ENCODE measurements around the gene NABP2. TPM values are rescaled to one million over a fixed set of nuclear protein-coding genes. Genes with fewer than 3 reads are reported as not detected.
"Not testable (repeated sequence)": the region's sequence is repeated elsewhere in the genome, so short reads cannot be mapped to it uniquely, and the experiment has no call there.

The NABP2 gene
- total RNA-seq, 4 donors from 2014 or later, result 29.6 to 75.0 (median 42.8) TPM

DNA sequence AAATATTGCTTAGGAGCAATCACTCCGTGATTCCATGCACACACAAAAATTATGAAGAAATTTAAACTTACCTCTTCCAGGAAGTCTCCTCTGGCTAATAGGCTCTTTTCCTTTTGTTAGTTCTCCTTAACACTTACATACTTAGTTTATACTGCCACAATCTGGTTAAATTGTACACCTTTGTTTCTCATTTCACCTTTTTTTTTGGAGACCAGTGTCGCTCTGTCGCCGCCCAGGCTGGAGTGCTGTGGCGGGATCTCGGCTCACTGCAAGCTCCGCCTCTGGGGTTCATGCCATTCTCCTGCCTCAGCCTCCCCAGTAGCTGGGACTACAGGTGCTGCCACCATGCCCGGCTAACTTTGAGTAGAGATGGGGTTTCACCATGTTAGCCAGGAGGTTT is 36.2 kb downstream of the NABP2 start:
- peak in 1 of 2 donors; percentile 33 for DNase-seq
- intact Hi-C loops (cut with DNase I; ENCODE audit: low total_unique reads), result loop anchor here (10.0 kb wide), 2 partner anchors 374 to 546 kb away; partner anchors contain the start of genes BAZ2A and BLOC1S1
- Histone ChIP-seq H3K4me3 (no peak overlapping the region), H3K27ac (peak overlapping the region; percentile 74 to 97 (median 83)), H3K27me3 (no peaks in the 10 kb centered on the region), H3K36me3 (peaks cover 0 to 10% of the 10 kb centered on the region in 2 donors), H3K9me3 (no peaks in the 10 kb centered on the region), H3K4me1 (peaks cover 33 to 47% of the 10 kb centered on the region in 2 donors)
- in situ Hi-C loops (cut with MboI; ENCODE audit: low sequenced_read_pairs in 4 of 4), result no loop called here
- ATAC-seq, result no peak
- TF ChIP-seq, protein P1, sequence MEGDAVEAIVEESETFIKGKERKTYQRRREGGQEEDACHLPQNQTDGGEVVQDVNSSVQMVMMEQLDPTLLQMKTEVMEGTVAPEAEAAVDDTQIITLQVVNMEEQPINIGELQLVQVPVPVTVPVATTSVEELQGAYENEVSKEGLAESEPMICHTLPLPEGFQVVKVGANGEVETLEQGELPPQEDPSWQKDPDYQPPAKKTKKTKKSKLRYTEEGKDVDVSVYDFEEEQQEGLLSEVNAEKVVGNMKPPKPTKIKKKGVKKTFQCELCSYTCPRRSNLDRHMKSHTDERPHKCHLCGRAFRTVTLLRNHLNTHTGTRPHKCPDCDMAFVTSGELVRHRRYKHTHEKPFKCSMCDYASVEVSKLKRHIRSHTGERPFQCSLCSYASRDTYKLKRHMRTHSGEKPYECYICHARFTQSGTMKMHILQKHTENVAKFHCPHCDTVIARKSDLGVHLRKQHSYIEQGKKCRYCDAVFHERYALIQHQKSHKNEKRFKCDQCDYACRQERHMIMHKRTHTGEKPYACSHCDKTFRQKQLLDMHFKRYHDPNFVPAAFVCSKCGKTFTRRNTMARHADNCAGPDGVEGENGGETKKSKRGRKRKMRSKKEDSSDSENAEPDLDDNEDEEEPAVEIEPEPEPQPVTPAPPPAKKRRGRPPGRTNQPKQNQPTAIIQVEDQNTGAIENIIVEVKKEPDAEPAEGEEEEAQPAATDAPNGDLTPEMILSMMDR (IDR thresholded peaks at IDR 0.05 in 4 of 5, conservative IDR thresholded peaks at IDR 0.05 in 1 of 5), result no peak
- no peak for TF ChIP-seq POLR2A (IDR thresholded peaks at IDR 0.05)

- peaks cover 0 to 5% of the 10 kb centered on the region in 2 donors for H3K36me3 ChIP-seq
- intact Hi-C loops (cut with DNase I; ENCODE audit: low total_unique reads), result loop anchor here (10.0 kb wide), 2 partner anchors 374 to 546 kb away; partner anchors contain the start of genes BAZ2A and BLOC1S1
Observed at GRCh38 chr12:56260921-56261320, 36.8 kb downstream of the NABP2 start.

DNA sequence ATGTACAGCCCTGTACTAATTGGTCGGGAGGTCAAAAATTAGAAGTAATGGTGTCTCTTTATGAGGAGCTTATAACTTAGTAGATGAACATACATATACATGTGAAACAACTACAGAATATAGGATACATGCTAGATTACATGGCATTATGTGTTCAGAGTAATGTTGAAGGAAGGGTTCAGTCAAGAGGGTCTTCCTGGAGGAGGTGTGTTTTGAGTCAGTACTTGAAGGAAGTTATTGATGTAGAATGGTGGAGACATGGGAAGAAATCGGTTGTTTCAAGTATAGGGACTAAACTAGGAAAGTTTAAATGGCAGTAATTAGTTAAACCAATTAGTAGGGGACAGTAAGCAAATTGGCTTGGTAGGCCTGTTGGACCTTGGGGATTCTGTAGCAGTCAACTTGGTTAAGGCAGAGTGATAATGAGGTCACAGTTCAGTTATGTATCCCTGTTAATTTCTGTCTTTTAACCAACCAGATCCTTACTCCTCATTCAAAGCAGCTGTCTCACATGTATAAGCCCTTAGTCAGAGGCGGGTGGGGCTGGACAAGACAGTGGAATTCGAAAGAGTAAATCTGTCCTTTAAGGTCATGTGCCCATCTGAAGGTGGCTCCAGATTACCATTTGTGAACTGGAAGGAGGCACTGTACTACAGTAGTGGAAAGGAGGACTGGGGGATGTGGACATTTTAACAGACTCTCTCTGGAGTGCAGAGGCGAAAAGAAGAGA is 37.5 kb downstream of the NABP2 start:
- DNase-seq (peak in 1 of 2 donors; percentile 81), ATAC-seq (peak; percentile 24 to 54)
- Histone ChIP-seq H3K27ac (peak overlapping the region; percentile 74 to 97 (median 83)), H3K4me1 (peaks cover 30 to 38% of the 10 kb centered on the region in 2 donors), H3K4me3 (no peak overlapping the region), H3K27me3 (no peaks in the 10 kb centered on the region), H3K36me3 (no peaks in the 10 kb centered on the region), H3K9me3 (no peaks in the 10 kb centered on the region)
- in situ Hi-C loops (cut with MboI; ENCODE audit: low sequenced_read_pairs in 4 of 4) (no loop called here), intact Hi-C loops (cut with DNase I; ENCODE audit: low total_unique reads) (loop anchor here (10.0 kb wide), 2 partner anchors 373 to 547 kb away; partner anchors contain the start of genes BAZ2A and BLOC1S1)
- TF ChIP-seq, protein P1 (IDR thresholded peaks at IDR 0.05 in 4 of 5, conservative IDR thresholded peaks at IDR 0.05 in 1 of 5), result no peak
- TF ChIP-seq POLR2A (IDR thresholded peaks at IDR 0.05), result no peak

More at GRCh38 chr12:56260921-56261320, 36.8 kb downstream of the NABP2 start:
- TF ChIP-seq, protein P1 (IDR thresholded peaks at IDR 0.05 in 4 of 5, conservative IDR thresholded peaks at IDR 0.05 in 1 of 5), result no peak
- TF ChIP-seq POLR2A (IDR thresholded peaks at IDR 0.05), result no peak
- peak overlapping the region; percentile 74 to 97 (median 83) for H3K27ac ChIP-seq
- in situ Hi-C loops (cut with MboI; ENCODE audit: low sequenced_read_pairs in 4 of 4), result no loop called here
- H3K4me3 ChIP-seq, result no peak overlapping the region
- ATAC-seq, result peak in 1 of 2 donors; percentile 26
- H3K4me1 ChIP-seq, result peaks cover 31 to 41% of the 10 kb centered on the region in 2 donors
- peak in 1 of 2 donors; percentile 77 for DNase-seq
- H3K9me3 ChIP-seq, result no peaks in the 10 kb centered on the region
- H3K27me3 ChIP-seq, result no peaks in the 10 kb centered on the region

DNA sequence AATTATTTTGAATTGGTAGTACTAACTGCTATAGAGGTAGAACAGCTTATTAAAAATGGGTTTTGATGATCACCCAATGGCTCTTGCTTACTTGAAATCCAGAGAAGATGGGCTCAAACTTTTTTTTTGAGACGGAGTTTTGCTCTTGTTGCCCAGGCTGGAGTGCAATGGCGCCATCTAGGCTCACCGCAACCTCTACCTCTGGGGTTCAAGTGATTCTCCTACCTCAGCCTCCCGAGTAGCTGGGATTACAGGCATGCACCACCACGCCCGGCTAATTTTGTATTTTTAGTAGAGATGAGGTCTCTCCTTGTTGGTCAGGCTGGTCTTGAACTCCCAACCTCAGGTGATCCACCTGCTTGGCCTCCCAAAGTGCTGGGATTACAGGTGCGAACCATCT is 38.8 kb downstream of the NABP2 start:
- H3K9me3 ChIP-seq; in situ Hi-C loops (cut with MboI; ENCODE audit: low sequenced_read_pairs in 4 of 4); ATAC-seq; DNase-seq; H3K27me3 ChIP-seq; H3K4me3 ChIP-seq; H3K36me3 ChIP-seq: not testable (repeated sequence)
- peaks cover 27 to 37% of the 10 kb centered on the region in 2 donors for H3K4me1 ChIP-seq
- intact Hi-C loops (cut with DNase I; ENCODE audit: low total_unique reads), result loop anchor here (10.0 kb wide), 2 partner anchors 372 to 548 kb away; partner anchors contain the start of genes BAZ2A and BLOC1S1
- H3K27ac ChIP-seq, result peak overlapping the region in 1 of 4 donors; percentile 97

- H3K9me3 ChIP-seq; DNase-seq; H3K27me3 ChIP-seq; ATAC-seq; in situ Hi-C loops (cut with MboI; ENCODE audit: low sequenced_read_pairs in 4 of 4): not testable (repeated sequence)
- Histone ChIP-seq H3K4me3 (peak overlapping the region; percentile 70 to 88 (median 80)), H3K4me1 (peaks cover 45 to 48% of the 10 kb centered on the region in 2 donors), H3K27ac (peak overlapping the region; percentile 95 to 99 (median 98)), H3K36me3 (peaks cover 0 to 21% of the 10 kb centered on the region in 2 donors)
- intact Hi-C loops (cut with DNase I; ENCODE audit: low total_unique reads), result loop anchor here (10.0 kb wide), 2 partner anchors 369 to 551 kb away; partner anchors contain the start of genes BAZ2A and BLOC1S1
Observed at GRCh38 chr12:56266068-56266692, 42.0 kb downstream of the NABP2 start.

All from gastrocnemius medialis (tissue), 4 donors.